Activated CD8-positive, alpha-beta memory T cell treated with anti-CD3 and anti-CD28 coated beads, Interleukin-2, amount 10 ng/mL, durations not matched to agents 7 days and 5 days (primary cell): ENCODE data around the gene MRPL2. TPM values are rescaled to one million over a fixed set of nuclear protein-coding genes. Genes with fewer than 3 reads are reported as not detected.
"Not testable (repeated sequence)": the region's sequence is repeated elsewhere in the genome, so short reads cannot be mapped to it uniquely, and the experiment has no call there.

Experiments
- ATAC-seq: fragments of 150-1000 bp; cut with Tn5 transposase; one replicate; pipeline ENCODE4 v1.10.0; 2021; ENCODE audit warnings: moderate library complexity
- CTCF ChIA-PET: fragments of 350-600 bp; sonication (Branson Sonifier 250); formaldehyde crosslinking; loops from one replicate; lab custom pipeline; 2021; ENCODE audit warnings: antibody characterized with exemption; lab: Charles Lee
- DNase-seq: peaks from one replicate; pipeline ENCODE4 v3.0.0-alpha.2; 2020
- H3K27ac Mint-ChIP-seq: one replicate; pipeline ENCODE4 v1.8.0; 2021; ENCODE audit warnings: mild to moderate bottlenecking, mixed read lengths
- H3K27me3 Mint-ChIP-seq: one replicate; pipeline ENCODE4 v1.8.0; 2021; ENCODE audit warnings: mixed read lengths
- H3K36me3 Mint-ChIP-seq: one replicate; pipeline ENCODE4 v1.8.0; 2021; ENCODE audit warnings: mild to moderate bottlenecking, mixed read lengths
- H3K4me1 Mint-ChIP-seq: one replicate; pipeline ENCODE4 v1.8.0; 2021; ENCODE audit warnings: mixed read lengths
- H3K4me3 Mint-ChIP-seq: one replicate; pipeline ENCODE4 v1.8.0; 2021; ENCODE audit warnings: mild to moderate bottlenecking, moderate library complexity, mixed read lengths
- H3K9me3 Mint-ChIP-seq: one replicate; pipeline ENCODE4 v1.8.0; 2022; ENCODE audit warnings: low read depth, mixed read lengths
- total RNA-seq, 2 experiments: library from RNA; stranded (reverse); gene quantifications; one replicate each; pipeline ENCODE4 v1.2.3, GENCODE V29; 2021

Gene MRPL2
- total RNA-seq, 2 experiments from 2014 or later, result 64.2 to 71.0 TPM

DNA sequence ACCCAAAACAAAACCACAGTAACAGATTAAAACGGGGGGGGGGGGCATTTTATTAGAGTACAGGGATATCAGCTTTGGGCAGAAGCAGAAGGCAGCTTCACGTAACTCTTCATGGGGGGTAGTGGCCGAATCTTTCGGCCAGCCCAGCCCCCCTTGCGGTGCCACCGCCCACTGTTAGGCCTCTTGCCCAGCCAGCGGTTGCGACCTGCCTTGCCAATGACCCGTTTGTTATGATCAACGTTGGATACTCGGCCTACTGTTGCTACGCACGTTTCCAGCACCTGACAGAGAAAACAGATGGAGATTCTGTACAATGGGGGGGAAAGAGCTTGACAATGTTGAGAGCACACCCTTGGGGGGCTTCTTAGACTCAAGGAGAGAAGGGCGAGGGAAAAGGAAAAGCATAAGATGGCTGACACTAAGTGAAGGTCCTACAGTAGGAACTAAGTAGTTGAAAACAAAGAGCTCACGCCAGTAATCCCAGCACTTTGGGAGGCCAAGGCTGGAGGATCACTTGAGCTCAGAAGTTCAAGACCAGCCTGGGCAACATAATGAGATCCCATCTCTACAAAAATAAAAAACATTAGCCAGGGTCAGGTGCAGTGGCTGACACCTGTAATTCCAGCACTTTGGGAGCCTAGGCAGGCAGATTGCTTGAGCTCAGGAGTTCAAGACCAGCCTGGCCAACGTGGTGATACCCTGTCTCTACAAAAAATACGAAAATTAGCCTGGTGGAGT, 4.9 kb downstream of the MRPL2 start:
- peaks cover 42% of the 10 kb centered on the region for H3K4me1 Mint-ChIP-seq
- peak overlapping the region; percentile 92 for H3K4me3 Mint-ChIP-seq
- H3K27me3 Mint-ChIP-seq, result no peaks in the 10 kb centered on the region
- H3K36me3 Mint-ChIP-seq, result peaks cover 16% of the 10 kb centered on the region
- CTCF ChIA-PET, result interaction anchor here (0.9 to 2.0 kb wide), 10 partner anchors 8 to 167 kb away, joined by 3 to 11 read pairs (median 3); partner anchors contain the start of genes CNPY3, KLHDC3, PPP2R5D and RRP36
- peak overlapping the region; percentile 98 for H3K27ac Mint-ChIP-seq
- DNase-seq (no peak), ATAC-seq (no peak)
- H3K9me3 Mint-ChIP-seq, result no peaks in the 10 kb centered on the region

DNA sequence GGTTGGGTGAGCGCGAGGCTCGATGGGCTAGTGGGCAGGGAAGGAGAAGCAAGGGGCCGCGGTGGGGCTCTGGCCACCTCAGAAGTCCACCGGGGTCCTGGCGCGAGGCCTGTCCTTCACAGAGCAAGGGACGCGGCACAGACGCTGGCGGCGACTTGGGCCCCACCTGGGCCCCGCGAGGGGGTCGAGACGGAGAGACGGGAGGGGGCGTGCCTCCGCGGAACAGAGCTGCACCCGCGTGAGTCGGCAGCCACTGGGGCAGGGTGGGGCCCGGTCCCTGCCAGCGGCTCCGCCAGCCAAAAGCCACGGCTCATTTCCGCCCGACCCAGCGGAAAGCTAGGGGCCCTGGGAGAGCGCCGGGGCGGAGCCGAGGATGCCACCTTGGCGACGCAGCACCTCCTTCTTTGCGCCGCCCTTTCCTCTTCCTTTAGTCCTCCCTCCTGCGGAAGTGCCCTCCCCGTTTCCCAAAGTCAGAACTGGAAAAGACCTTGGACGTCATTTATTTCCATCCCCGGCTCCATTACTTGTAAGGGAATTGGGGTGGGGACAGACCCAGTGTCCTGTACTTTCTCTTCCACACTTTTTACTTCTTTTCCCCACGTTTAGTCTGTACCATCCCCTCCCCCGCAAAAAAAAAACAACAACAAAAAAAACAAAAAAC, 5.6 kb downstream of the MRPL2 start, which contains the start of gene CUL7:
TSS of gene CUL7 (minus strand) at position 307 of the 661 bp plus-strand sequence. CDS start 1,063 bp downstream, outside the sequence.
- Mint-ChIP-seq H3K27me3 (no peaks in the 10 kb centered on the region), H3K4me3 (peak within 1 kb of the TSS; percentile 92), H3K4me1 (peaks cover 40% of the 10 kb centered on the region), H3K9me3 (no peaks in the 10 kb centered on the region), H3K27ac (peak within 1 kb of the TSS; percentile 98), H3K36me3 (peaks cover 18% of the 10 kb centered on the region)
- DNase-seq (peak; percentile 95), ATAC-seq (peak; percentile 99)
- CTCF ChIA-PET, result interaction anchor here (0.6 to 2.0 kb wide), 9 partner anchors 9 to 176 kb away, joined by 3 to 11 read pairs (median 3); partner anchors contain the start of genes CNPY3, DNPH1, PPP2R5D and RRP36

DNA sequence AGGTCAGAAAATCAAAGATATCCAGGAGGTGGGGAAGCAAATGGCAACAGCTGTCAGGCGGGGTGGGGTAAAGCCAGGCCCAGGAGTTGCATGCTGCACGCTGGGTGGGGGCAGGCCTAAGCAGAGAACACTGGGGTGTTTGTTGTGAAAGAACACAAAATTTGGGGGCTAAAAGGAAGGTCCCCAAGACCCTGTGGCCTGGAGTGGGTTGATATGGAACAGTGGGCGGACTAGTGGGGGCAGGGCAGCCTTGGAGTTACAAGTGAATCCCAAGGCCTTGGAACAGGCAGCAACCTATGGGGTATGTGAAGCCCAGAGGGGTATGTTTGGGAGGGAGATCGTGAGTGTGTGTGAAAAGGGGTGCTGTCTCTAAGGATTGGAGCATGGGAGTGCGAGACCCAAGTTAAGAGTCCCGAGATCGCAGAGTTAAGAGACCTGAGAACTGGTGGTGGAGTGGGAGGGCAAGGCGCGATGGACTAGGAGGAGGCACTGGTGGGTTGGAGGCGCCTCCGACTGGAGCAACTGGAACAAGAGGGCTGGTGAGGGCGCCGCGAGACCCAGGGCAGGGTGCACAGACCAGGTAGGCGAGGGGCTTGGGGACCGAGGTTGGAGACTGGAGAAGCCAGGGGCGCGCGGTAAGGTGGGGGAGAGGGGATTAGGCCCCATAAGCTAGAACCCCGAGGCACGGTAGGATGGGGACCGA, 6.2 kb downstream of the MRPL2 start:
- DNase-seq (peak; percentile 51), ATAC-seq (no peak)
- CTCF ChIA-PET, result interaction anchor here (0.6 to 1.7 kb wide), 5 partner anchors 10 to 176 kb away, joined by 3 to 11 read pairs (median 3); partner anchors contain the start of gene DNPH1
- Mint-ChIP-seq H3K9me3 (no peaks in the 10 kb centered on the region), H3K27ac (peak overlapping the region; percentile 98), H3K4me1 (peaks cover 34% of the 10 kb centered on the region), H3K36me3 (peaks cover 18% of the 10 kb centered on the region), H3K27me3 (no peaks in the 10 kb centered on the region), H3K4me3 (peak overlapping the region; percentile 92)

DNA sequence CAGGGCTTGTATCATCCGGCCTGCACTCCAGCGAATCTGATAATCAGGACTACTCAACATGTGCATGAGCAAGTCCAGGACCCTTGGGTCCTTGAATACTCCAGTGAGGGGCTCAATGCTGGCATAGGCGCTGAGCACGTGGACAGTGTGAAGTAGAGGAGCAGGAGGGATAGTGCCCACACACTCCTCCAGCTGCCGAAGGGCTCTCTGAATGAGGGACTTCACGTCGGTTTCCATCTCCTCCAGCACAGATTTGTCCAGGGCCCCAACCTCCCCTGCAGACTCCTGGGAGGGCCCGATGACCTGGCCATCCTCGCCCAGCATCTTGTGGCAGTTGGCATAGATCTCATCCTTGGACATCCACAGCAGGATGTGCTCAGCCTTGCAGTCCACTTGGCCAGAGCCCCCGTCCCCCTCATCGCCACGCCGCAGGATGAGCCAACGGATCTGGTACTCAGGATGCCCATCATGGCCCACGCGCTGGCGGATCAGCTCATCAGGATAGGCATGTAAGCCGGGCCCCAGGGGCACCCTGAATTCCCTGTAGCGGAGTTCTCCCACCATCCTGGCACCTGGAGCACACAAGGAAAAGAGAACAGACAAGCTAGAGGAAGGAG, 6.9 kb downstream of the MRPL2 start:
- Mint-ChIP-seq H3K4me3 (peak overlapping the region; percentile 92), H3K36me3 (peaks cover 18% of the 10 kb centered on the region), H3K27ac (peak overlapping the region; percentile 98), H3K27me3 (no peaks in the 10 kb centered on the region), H3K9me3 (no peaks in the 10 kb centered on the region), H3K4me1 (peaks cover 28% of the 10 kb centered on the region)
- ATAC-seq, result no peak
- CTCF ChIA-PET, result interaction anchor here (0.9 kb wide), 1 partner anchor 30 kb away, joined by 4 read pairs; no protein-coding TSS in a partner anchor
- no peak for DNase-seq

DNA sequence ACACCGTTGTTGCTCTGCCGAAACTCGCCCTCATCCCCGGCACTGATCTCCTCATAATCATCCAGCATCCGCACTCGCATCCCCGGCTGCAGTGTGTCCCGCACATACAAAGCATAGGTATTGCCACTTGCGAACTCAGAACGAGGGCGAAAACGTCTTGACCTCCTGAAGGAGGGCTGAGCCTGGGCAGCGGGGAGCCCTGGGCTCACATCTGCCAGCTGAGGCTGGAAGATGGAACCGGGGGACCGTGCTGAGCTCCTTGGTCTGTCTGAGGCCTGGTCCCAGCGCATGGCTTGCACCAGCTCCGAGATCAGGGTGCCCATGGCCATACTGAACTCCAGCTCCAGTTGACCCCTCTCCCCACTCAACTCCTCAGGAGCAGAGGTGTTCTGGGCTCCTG, 8.3 kb downstream of the MRPL2 start:
- Mint-ChIP-seq H3K27ac (peak overlapping the region; percentile 5), H3K36me3 (peaks cover 14% of the 10 kb centered on the region), H3K9me3 (no peaks in the 10 kb centered on the region), H3K27me3 (no peaks in the 10 kb centered on the region), H3K4me1 (peaks cover 28% of the 10 kb centered on the region), H3K4me3 (no peak overlapping the region)
- CTCF ChIA-PET, result no interaction called here
- ATAC-seq (no peak), DNase-seq (no peak)

DNA sequence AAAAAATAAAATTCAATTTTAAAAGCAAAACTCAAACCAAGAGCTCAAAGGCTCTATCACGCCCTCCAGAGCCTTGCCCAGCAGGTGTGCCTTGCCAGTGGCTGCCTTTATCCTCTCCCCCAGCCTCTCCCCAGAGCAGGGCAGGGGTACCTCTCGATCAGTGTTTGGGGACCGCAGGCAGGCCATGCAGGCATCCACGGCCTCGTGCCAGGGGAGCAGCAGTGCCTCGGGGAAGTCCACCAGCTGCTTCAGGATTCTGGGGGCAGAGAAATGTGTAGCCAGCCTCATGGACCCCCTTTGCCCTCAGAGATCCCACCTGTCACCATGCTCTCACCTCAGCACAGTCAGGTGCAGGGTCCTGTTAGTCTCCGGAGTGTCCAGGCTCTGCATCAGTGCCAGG, 11.2 kb downstream of the MRPL2 start:
- H3K4me3 Mint-ChIP-seq, result no peak overlapping the region
- ATAC-seq (no peak), DNase-seq (no peak)
- no peak overlapping the region for H3K27ac Mint-ChIP-seq
- no peaks in the 10 kb centered on the region for H3K27me3 Mint-ChIP-seq
- CTCF ChIA-PET, result interaction anchor here (1.3 kb wide), 1 partner anchor 27 kb away, joined by 3 read pairs; the partner anchor contains the start of gene RRP36
- no peaks in the 10 kb centered on the region for H3K9me3 Mint-ChIP-seq
- peaks cover 20% of the 10 kb centered on the region for H3K4me1 Mint-ChIP-seq
- H3K36me3 Mint-ChIP-seq, result peaks cover 6% of the 10 kb centered on the region

DNA sequence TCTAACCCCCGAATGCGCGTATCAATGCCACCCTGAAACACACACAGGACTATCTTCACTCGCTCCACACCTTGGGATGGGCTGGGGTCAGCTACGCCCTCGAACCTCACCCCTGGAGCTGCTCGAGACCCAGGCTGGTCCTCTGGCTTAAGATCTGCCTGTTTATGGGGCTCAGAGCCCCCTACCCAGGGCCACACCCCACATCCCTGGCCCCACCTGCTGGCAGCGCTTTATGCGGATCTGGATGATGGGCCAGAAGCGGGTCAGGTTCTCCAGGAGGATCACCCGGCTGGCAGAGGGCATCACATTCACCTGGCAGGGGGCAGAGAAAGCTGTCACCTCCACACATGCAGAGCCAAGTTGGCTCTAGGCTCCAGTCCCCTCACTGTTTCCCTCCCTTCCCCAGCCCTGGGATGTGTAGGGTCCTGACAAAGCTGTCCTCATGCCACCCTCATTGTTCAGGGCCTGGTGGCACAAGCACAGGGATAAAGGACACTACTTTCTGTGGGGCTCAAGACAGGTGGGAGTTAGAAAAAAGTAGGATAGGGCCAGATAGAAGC, 13.8 kb downstream of the MRPL2 start:
- DNase-seq (no peak), ATAC-seq (no peak)
- CTCF ChIA-PET, result interaction anchor here (1.5 kb wide), 1 partner anchor 98 kb away, joined by 5 read pairs; no protein-coding TSS in a partner anchor
- H3K27me3 Mint-ChIP-seq, result no peaks in the 10 kb centered on the region
- no peaks in the 10 kb centered on the region for H3K9me3 Mint-ChIP-seq
- H3K27ac Mint-ChIP-seq, result no peak overlapping the region
- H3K36me3 Mint-ChIP-seq, result peaks cover 4% of the 10 kb centered on the region
- peaks cover under 1% of the 10 kb centered on the region for H3K4me1 Mint-ChIP-seq
- no peak overlapping the region for H3K4me3 Mint-ChIP-seq

DNA sequence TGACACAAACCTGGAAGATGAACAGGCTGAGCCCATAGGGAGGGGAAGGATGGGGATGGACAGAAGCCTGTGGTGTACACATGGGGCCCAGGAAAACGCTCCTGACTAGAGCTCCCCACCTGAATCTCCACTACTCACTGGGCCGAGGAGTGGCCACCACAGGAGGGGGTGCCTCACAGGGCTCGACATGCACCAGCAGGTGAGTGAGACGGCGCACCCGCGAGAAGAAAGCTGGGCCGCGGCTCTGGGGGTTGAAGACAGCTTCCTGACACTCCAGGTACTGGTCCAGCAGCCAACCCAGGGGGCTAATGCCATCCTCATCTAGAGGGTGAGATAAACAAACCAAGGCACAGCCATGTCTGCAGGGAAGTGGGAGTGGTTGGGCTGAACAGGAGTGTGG, 15.9 kb downstream of the MRPL2 start:
- ATAC-seq (no peak), DNase-seq (no peak)
- CTCF ChIA-PET, result interaction anchor here (0.6 kb wide), 1 partner anchor 135 kb away, joined by 3 read pairs; no protein-coding TSS in a partner anchor
- Mint-ChIP-seq H3K4me1 (no peaks in the 10 kb centered on the region), H3K4me3 (no peak overlapping the region), H3K27me3 (no peaks in the 10 kb centered on the region), H3K27ac (no peak overlapping the region), H3K9me3 (no peaks in the 10 kb centered on the region), H3K36me3 (peaks cover 3% of the 10 kb centered on the region)

DNA sequence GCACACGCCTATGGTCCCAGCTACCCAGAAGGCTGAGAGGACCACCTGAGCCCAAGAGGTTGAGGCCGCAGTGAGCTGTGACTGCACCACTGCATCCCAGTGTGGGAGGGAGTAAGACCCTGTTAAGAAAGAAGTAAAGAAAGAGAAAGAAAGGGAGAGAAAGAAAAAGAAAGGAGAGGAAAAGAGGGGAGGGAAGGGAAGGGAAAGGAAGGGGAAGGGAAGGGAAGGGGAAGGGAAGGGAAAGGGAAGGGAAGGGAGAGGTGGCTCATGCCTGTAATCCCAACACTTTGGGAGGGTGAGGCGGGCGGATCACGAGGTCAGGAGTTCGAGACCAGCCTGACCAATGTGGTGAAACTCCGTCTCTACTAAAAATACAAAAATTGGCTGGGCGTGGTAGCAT, 17.8 kb downstream of the MRPL2 start:
- not testable (repeated sequence) for H3K36me3 Mint-ChIP-seq, H3K9me3 Mint-ChIP-seq, ATAC-seq, DNase-seq, H3K27me3 Mint-ChIP-seq, H3K27ac Mint-ChIP-seq, H3K4me1 Mint-ChIP-seq, H3K4me3 Mint-ChIP-seq
- CTCF ChIA-PET, result interaction anchor here (1.4 kb wide), 1 partner anchor 26 kb away, joined by 5 read pairs; no protein-coding TSS in a partner anchor

DNA sequence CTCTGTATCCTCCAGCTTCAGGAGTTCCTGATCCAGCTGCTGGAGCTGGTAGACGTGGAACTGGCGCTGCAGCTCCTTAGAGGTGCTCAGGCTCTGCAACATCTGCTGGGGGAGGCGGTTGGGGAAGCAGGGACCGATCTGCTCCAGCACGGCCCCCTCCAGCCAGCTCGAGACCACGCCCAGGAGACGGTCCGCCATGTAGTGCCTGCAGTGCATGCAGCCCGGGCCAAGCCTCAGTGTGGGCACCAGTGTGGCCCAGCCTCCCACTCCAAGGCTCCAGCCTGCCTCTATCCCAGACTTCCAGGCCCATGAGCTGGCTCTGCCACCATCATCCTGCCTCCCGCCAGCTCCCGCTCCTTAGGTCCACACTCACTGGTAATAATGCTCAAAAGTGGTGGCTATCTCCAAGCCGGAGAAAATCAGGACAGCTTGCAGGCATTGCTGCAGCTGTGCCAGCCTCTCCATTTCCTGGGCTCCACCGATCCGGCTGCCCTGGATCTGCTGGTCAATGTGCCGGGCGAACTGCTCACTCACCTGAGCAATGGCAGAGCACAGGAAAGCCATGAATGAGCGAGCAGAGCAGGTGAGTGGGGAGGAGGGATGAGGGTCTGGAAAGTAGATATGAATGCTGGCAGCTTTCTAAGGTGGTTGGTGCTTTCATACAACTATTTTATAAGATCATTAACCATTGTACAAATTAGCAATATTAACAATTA, 18.5 kb downstream of the MRPL2 start:
- ATAC-seq (no peak), DNase-seq (no peak)
- Mint-ChIP-seq H3K9me3 (no peaks in the 10 kb centered on the region), H3K27me3 (no peaks in the 10 kb centered on the region), H3K27ac (no peak overlapping the region), H3K4me1 (no peaks in the 10 kb centered on the region), H3K36me3 (peaks cover 7% of the 10 kb centered on the region), H3K4me3 (no peak overlapping the region)
- CTCF ChIA-PET, result interaction anchor here (0.9 kb wide), 1 partner anchor 18 kb away, joined by 3 read pairs; no protein-coding TSS in a partner anchor

DNA sequence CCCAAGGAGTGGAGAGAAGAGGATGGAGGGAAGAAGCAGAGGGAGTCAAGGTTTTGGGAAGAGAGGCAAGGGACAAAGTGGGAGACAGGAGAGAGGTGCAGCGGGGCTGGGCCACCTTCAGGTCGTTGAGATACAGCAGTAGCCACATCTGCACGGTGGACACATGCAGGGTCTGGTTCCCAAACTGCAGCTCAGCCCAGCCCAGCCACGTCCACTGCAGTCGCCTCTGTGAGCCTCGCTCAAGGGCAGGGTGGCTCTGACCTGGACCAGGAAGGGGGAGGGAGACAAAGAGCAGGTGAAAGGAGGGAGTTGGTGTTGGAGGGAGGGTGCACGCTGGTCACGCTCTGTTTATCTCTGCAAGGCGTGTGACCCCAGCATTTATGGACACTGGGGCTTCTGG, 20.5 kb downstream of the MRPL2 start:
- peaks cover 14% of the 10 kb centered on the region for H3K36me3 Mint-ChIP-seq
- CTCF ChIA-PET, result interaction anchor here (0.7 to 0.8 kb wide), 2 partner anchors 18 to 20 kb away, joined by 3 read pairs; partner anchors contain the start of genes KLC4, MRPL2 and RRP36

DNA sequence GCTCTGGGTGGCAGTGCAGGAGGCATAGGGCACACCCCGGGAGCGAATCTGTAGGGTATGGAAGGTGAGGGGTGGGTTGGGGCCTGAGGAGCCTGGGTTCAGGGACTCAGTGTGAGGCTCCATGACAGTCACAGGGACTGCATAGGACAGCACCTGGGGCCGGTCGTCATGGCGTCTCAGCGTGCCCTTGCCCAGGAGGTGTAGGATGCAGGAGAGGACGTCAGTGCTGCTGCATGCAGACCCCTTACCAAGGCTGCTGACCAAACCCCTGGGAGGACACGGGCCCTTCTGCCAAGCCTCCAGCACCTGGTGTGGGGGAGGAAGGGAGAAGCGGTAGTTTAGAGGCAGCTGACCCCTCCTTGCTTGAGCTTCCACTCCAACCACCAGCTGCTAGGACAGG, 21.5 kb downstream of the MRPL2 start:
- Mint-ChIP-seq H3K9me3 (no peaks in the 10 kb centered on the region), H3K36me3 (peaks cover 19% of the 10 kb centered on the region), H3K27ac (no peak overlapping the region), H3K4me1 (peaks cover 3% of the 10 kb centered on the region), H3K27me3 (no peaks in the 10 kb centered on the region), H3K4me3 (no peak overlapping the region)
- ATAC-seq, result no peak
- no peak for DNase-seq
- CTCF ChIA-PET, result no interaction called here

More for the DNA sequence above, 20.5 kb downstream of the MRPL2 start:
- ATAC-seq, result no peak
- Mint-ChIP-seq H3K9me3 (no peaks in the 10 kb centered on the region), H3K27ac (no peak overlapping the region), H3K4me3 (no peak overlapping the region), H3K27me3 (no peaks in the 10 kb centered on the region), H3K4me1 (no peaks in the 10 kb centered on the region)
- DNase-seq, result no peak
